NCI-H748 (cell line): ENCODE results near the gene CPT1A.
A peak's percentile ranks its signal among the peaks of the same experiment; 100 is the strongest.

Source experiments
- DNase-seq: peaks from one replicate; lab custom pipeline; 2025; ENCODE audit not compliant: unreplicated experiment; lab: John Stamatoyannopoulos, UW

Gene CPT1A

DNA sequence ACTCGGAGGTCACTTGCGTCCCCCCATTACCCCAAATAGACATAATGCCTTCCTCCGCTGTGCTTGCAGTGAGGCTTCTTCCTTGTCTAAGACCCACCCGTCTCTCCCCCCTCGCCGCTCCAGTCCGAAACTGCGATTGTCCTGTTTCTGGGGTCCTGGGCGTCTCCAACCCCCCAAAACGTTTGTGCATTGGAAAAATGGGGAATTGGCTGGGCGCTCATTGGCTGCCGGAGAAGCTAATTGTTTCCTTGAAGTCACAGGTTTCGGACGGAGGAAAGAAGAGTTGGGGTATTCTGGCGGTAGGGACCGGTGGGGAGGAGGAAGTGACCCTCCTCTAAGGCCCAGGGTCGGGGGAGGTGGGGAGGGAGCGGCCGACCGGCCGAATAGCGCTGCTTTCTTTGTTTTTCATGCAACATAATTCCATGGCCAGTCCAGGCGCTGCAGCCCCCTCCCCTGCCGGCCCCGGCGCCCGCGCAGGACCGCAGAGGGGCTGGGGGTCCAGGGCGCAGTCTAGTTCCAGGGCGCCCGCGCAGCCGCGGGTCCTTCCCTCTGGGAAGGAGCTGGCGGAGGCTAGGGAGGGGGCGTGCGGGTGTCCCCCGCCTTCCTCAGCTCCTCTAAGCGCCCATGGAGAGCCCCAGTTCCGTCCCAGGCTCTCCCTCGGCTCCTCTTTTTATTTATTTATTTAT lies 12.7 kb upstream of the CPT1A start:
- DNase-seq, result no peak

DNA sequence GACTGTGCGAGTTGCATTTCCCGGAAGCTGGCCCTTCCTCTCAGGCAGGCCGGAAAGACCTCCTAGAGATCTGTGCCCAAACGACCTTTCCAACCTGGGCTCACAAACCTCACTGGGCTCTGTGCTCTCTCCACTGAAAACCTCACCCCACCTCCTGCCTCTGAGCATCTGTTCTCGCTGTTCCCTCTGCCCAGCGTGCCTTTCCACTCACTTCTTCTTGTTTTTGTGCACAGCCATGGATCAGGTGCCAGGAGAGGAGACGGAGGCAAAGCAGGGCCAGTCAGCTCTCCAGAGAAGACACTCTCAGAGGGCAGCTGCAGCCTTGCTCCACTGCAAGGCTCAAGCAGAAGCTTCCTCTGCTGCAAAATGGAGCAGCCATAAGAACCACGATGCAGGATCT lies 10.9 kb upstream of the CPT1A start:
- DNase-seq, result no peak

DNA sequence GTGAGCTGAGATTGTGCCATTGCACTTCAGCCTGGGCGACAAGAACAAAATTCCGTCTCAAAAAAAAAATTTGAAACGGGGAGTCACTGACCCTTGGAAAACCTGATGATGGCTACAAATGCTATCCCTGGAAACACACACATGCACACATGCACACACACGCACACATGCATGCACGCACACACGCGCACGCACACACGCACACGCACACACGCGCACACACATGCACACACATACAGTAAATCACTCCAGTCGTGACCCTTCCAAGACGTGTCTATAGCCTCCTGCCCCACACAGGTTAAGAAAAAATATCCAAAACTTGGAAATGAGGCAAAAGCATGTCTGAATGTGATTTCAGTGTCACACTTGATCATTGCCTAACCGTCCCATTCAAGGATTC lies 6.7 kb upstream of the CPT1A start:
- DNase-seq, result no peak

DNA sequence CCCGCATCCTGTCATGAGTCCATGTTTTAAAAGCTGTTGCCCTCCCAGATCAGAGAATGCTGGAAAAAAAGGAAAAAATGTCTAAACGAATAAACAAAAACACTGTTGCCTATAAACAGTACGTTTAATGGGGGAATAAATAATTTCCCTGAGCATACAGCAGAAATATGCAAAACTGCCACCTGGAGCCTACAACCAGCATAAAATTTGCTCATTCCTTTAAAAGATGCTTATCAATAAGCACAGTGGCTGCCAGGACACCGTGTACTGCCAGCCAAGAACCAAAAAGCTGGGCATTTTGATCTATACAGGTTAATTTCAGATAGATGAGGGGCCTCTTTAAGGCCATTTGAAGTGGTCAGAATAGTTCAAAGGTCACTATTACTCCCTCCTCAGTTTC lies 5.7 kb upstream of the CPT1A start:
- no peak for DNase-seq

DNA sequence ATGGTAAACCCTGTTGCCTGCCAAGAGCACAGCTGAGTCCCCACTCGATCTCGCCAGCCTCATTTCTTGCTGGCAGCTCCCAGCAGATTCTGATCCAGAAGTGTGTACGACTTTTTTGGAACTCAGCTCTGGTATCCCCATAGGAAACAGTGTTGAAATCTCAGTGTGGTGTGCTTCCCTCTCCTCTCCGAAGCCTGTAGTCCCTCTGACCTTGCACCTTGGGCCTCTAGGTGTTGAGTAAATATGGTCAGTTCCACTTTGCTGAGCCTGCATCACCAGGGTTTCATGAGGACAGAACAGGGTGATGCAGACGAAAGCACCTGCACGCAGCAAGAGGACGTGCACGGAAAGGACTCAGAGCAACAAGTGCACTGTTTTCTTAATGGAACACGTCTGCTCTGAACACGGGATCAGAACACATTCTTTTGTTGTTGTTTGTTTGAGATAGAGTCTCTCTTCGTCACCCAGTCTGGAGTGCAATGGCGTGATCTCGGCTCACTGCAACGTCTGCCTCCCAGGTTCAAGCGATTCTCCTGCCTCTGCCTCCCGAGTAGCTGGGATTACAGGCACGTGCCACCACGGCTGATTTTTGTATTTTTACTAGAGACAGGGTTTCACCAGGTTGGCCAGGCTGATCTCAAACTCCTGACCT lies 3.8 kb upstream of the CPT1A start:
- DNase-seq, result no peak

- no peak for DNase-seq
Observed at GRCh38 chr11:68844801-68845200, 3.1 kb upstream of the CPT1A start.

DNA sequence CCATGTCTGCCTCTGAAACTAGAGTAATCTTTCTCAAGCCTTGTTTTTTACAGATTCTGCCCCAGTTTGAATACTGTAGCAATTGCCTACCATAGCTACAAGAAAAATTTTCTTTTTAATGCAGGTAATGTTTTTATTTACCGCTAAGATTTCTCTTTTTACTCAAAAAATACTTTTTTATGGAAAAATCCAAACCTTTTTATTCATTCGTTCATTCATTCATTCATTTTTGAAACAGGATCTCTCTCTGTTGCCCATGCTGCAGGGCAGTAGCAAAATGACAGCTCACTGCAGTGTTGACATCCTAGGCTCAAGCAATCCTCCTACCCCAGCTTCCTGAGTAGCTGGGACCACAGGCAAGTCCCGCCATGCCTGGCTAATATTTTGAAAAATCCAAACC lies 2.7 kb upstream of the CPT1A start:
- no peak for DNase-seq

- DNase-seq, result peak; percentile 84
Observed at GRCh38 chr11:68843703-68844312, 2.1 kb upstream of the CPT1A start.

DNA sequence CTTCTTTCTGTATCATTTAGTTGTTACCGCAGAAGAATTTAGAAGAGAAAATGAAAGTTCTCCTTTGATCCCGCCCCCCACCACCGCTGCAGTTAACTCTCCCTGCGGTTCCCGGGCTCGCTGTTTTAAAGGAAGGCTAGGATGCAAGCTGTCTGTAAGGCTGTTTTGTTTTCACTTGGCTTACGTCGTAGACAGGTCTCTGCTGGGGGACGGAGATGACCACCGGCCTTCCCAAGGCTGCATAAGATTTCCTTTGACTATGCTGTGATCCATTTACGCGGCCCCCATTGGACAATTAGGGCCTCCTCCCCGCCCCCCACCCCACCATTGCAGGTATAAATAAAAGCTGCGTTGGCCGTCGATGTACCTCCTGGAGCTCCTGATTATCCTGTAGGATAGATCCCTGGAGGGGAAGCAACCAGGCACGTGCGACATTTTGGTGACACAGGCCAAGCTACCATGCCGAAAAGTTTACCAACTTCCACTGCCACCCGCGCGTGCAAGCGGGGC lies 1.4 kb upstream of the CPT1A start:
- no peak for DNase-seq

DNA sequence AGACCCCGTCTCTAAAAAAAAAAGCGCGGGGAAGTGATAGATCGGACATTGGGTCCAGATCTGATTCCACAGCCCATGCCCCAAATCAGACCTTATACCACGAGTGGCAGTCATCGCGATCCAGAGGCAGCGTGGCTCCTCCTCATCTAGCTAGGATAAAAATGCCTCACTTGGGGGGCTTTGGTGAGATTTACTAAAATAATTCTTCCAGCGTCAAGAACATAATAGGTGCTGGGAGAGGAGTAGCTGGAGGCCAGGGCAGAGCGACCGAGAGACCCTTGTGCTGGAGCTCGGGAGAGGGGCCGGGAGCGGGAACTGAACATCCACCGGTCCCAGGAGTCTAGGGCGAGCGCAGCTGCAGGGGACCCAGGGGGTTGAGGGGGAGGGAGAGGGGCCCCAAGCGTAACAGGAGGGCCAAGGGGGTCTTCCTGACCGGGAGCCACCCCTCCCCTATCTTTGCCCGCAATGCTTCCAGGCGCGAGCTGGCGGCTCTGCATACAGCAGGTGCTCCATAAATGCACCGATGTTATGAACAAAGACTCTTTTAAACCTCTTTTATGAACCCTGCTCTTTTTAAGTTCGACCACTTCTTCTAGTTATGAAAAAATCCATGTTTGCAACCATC lies 823 bp upstream of the CPT1A start:
- no peak for DNase-seq

DNA sequence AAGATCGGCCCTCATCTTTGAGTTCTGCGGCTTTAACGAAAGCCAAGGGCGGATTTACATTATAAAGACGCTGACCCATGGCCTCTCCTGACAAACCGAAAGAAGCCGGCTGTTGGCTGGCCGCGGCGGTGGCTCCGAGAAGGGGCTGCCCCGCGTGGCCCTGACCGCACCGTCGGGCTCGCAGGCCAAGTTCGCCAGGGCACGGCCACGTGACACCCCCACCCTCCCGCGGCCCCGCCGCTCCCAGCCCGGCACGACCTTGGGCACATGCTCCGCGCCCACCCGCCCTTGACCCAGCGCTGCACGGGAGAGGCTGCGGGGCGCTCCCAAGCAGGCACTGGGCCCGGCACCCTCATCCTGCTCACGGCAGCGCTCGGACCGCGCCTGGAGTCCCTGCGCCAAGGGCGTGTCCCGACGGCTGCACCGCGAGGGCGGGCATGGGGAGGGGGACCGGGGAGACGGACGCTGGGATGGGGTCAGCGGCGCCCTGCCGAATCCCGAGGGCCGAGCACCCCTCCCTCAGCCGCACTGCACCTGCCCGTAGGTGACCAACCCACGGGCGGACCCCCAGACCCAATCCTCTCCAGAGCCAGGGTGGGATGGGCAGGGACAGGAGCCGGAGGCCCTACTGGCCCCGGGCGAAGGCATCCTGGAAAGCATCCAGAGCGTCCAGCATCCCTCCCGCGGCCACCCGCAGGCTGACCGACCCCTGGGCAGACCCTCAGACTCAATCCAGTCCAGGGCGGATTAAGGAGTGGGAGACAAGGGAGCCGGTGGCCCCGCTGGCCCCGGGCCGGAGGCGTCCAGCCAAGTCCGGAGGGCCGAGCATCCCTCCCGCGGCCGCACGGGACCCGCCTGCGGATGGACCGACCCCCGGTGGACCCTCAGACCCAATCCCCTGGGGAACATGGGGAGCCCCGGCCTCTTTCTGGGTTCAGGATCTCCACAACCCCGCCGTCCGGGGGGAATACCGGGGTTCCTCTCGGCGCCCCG lies 759 bp downstream of the CPT1A start:
- peak; percentile 53 for DNase-seq

GRCh38 chr11:68839911-68840641 lies 1.6 kb downstream of the CPT1A start:
- DNase-seq, result peak; percentile 9

DNA sequence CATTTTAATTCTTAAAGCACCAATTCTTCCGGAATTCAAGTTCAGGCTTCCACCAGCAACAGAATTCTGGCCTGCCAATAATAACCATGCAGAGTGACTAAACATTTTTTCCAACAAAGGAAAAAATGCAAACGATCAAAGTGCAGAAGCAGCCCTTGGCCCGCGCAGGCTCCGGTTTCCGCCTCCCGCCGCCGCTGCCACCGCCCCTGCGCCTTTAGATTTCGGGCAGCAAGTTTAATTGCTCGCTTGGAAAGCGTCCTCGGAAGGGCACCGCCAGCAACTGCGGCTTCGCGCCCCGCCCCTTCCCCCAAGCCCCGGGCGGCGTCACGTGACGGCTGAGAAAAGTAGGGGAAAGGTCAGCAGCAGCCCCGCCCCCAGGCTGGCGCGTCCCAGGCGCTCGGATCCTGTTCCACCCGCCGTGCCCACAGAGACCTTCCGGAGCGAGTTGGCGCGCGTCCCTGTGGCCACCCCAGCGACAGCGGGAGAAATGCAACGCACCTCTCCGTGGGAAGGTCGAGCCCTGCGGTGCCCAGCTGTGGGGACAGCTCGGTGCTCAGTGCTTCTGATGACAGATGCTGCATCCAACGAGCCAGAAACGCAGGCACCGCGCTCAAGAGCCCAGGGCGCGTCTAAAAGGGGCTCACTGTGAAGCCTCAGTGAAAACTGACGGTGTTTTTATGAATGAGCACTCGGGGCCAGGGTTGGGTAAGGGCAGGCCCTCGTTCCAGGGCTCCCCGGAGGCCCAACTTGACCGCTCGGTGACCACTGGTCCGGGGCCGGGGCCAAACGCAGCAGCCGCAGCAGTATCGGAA lies 2.5 kb downstream of the CPT1A start:
- peak; percentile 95 for DNase-seq

DNA sequence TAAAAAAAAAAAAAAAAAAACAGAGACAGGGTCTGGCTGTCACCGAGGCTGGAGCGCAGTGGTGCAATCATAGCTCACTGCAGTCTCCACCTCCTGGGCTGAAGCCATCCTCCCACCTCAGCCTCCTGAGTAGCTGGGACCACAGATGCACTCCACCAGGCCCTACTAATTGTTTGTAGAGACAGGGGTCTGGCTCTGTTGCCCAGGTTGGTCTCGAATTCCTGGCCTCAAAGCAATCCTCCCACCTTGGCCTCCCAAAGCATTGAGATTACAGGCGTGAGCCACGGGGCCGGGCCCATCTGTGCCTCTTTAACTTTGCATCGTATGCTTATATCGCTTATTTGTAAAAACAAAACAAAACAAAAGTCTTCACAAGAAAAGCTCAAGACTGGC lies 3.1 kb downstream of the CPT1A start:
- no peak for DNase-seq

- no peak for DNase-seq
Observed at GRCh38 chr11:68837583-68838571, 3.8 kb downstream of the CPT1A start.

GRCh38 chr11:68835749-68836148 lies 6.0 kb downstream of the CPT1A start:
- DNase-seq, result no peak

- no peak for DNase-seq
Observed at GRCh38 chr11:68835328-68835727, 6.4 kb downstream of the CPT1A start.
